Activated CD8-positive, alpha-beta memory T cell treated with anti-CD3 and anti-CD28 coated beads, Interleukin-2, amount 50 U/mL, for 24 hours (primary cell): Measurements from ENCODE around the gene FRMD1.

Experiments used
- DNase-seq: peaks from one replicate; pipeline ENCODE4 v3.0.0-alpha.2; 2020; ENCODE audit errors: extremely low read depth

Gene FRMD1

GRCh38 chr6:168078943-168079405 is at the start of gene FRMD1:
FRMD1 (minus strand) TSS chr6:168079212; CDS start chr6:168079094, 118 bp downstream.
- no peak for DNase-seq

DNA sequence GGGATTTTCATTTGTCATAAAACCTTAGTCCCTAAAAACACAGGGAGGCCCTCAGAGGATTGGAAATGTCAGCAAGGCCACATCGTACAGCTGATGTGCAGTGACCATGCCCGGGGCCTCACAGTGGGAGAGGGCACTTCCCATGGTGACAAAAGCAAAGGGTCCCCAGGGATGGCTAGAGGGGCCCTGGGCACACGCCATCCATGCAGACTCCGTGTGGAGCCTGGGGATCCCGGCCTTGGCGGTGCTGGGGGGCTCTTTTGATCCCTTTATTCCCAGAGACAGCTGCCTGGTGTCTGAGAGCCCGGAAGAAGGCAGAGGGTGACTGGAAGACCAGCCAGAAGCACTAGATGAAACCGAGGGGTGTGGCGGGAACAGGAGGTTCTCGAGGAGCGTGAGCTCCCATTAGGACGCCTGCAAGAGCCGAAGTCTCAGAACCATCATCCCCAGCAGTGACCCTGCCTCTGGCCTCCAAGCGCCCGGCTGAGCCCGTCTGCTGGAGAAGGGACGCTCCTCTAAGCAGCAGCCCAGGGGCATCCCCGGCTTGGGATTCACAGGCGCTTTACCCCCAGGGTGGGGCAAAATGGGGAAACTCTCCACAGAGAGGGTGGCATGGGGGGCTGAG is 49.1 kb upstream of the FRMD1 start:
- DNase-seq: no peak

GRCh38 chr6:168127384-168127868 is 48.4 kb upstream of the FRMD1 start:
- DNase-seq: no peak

DNA sequence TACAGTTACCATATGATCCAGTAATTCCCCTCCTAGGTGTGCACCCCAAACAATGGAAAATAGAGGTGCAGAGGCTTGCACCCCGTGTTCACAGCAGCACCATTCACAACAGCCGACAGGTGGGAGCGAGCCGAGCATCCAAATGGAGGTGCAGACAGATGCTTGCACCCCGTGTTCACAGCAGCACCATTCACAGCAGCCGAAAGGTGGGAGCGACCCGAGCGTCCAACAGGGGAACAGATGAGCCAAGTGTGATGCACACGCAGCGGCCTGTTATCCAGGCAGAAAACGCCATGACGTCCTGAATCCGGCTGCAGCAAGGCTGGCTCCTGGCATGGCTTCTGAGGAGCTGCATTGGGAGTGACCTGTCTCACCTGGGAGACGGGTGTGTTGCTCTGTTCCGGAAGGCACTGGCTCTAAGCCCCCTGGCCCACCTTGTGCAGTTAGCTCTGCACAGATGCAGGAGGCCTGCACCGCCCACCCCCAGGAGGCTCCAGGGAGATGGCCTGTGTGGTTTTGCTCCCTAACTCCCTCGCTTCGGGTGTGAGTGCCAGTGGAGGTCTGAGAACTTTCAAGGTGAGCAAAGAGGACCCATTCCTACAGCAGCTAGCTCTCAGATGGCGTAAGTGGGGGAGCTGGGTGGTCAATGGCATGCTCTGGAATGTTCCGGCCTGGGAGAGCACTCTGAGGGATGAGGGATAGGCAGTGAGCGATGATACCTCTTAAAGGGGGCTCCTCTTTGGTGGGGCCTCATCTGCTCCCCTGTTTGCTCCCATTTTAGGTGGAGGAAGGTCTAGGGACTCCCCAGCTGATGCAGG is 47.8 kb upstream of the FRMD1 start:
- no peak for DNase-seq

DNA sequence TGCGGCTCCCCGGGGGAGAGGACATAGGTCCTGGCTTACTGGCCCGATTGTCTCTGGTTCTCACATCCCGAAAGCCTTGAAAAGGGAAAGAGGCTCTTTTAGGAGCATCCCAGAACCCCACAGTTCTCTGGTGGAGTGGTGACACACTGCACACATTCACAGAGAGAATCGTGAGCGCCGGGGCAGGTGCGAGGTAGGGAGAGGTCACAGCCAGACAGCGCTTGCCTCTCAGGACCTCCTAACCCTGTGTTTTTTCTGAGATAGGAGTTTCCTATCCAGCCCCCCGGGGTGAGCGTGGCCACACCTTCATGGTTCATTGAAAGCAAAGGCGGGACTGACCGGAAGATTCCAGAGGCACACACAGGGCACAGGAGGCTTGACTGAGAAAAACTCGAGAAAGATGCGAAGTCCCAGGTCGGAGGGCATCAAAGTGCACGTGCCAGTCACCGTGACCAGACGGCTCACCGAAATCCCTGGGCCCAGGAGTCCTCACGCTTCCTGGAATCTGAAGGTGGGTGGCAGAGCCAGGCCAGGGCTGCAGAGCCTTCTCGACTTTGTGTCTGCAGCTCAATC is 46.5 kb upstream of the FRMD1 start:
- no peak for DNase-seq

DNA sequence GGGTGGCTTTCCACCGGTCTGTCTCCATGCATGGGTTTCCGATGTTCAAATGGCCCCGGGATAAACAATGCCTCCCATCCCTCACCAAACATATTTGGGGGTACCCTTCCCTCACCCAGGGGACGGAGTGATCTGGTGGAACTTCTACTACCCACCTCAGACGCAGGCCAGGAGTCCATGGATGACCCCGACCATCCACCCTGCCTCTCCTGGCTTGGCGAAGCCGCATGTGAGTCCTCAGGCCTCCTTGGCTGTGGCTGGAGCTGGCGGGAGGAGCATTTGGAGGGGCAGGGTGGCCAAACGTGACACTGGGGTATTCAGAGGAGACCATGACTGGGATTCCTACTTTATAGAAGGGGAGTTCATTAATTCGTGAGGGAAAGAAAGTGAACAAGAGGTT is 45.9 kb upstream of the FRMD1 start:
- no peak for DNase-seq

DNA sequence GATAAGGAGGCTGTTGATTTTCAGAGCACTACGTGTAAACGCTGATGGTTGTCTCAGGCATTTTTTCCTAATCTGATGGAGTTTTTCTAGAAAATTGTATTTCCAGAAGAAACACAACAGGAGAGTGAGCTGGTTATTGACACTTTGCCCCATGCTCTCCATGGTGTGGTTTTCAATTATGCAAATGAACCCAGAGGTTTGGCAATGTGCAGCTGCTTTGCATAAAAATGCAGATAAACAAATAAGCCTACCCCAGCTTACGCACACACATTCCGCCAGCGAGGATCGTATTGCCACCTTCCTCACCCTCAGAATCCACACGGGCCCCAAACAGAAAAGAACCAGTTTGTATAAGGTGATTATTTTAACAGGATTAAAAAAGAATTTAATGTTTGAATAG is 45.1 kb upstream of the FRMD1 start:
- no peak for DNase-seq

GRCh38 chr6:168123165-168123911 is 44.3 kb upstream of the FRMD1 start:
- no peak for DNase-seq

DNA sequence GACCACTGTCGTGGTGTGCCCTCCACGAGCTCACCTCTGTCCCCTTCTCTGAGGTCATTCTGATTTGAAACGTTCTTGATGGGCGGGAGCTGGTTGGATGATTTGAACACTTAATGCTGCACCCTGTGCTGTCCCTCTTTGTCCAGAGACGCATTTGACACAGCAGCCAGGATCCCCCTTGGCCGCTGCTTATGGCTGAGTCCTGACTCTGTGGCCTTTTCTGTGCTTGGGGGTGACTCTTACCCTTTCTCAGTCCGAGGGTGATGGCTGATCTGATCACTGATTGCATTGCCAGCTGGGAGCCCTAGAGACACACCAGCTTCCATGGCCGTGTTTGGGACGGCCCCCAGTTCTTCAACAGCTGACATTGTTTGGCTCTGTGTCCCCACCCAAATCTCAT is 43.5 kb upstream of the FRMD1 start:
- no peak for DNase-seq

GRCh38 chr6:168122011-168122410 is 43.0 kb upstream of the FRMD1 start:
- DNase-seq: no peak

- no peak for DNase-seq
Observed at GRCh38 chr6:168121303-168121665, 42.3 kb upstream of the FRMD1 start.

DNA sequence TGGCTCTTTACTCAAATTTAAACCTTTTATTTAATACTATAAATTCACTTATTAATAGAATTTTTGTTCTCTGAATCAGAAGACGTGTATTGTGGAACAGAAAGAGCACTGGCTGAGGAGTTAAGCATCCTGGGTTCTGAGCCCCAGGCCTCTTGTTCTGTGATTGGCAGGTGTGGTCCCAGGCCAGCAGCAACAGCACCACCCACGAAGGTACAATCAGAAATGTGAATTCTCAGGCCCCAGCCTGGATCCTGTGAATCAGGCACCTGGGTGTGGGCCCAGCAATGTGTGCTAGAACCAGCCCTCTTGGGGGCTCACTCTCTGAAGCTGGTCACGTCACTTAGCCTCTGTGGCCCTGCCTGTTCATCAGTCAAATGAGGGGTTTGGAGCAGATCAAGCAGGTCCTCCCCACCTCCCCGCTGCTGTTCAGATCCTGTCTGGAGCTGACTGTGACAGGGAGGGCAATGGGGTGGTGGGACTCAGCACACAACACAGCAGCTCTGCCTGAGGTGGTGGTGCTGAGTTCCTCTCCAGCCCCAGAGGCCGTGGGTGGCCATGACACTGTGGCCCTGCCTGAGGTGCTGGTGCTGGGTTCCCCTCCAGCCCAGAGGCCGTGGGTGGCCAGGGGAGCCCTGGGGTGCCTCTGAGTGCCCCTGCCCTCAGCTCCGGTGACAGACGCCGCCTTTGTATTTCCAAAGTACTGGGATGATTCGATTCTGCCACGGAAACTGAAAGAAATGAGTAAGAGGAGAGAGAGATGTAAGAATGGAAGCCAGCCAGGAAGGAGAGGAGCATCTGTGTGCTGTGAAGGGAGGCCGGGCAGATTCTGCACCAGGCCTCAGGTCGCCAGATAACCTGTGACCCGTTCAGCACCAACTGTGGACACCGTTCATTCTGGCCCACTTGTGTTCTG is 41.6 kb upstream of the FRMD1 start:
- DNase-seq: no peak

- DNase-seq: no peak
Observed at GRCh38 chr6:168119539-168119938, 40.5 kb upstream of the FRMD1 start.

GRCh38 chr6:168118935-168119334 is 39.9 kb upstream of the FRMD1 start:
- no peak for DNase-seq

- DNase-seq: no peak
Observed at GRCh38 chr6:168117942-168118341, 38.9 kb upstream of the FRMD1 start.

GRCh38 chr6:168116975-168117899 is 38.2 kb upstream of the FRMD1 start:
- no peak for DNase-seq

- DNase-seq: no peak
Observed at GRCh38 chr6:168116438-168116974, 37.5 kb upstream of the FRMD1 start.

DNA sequence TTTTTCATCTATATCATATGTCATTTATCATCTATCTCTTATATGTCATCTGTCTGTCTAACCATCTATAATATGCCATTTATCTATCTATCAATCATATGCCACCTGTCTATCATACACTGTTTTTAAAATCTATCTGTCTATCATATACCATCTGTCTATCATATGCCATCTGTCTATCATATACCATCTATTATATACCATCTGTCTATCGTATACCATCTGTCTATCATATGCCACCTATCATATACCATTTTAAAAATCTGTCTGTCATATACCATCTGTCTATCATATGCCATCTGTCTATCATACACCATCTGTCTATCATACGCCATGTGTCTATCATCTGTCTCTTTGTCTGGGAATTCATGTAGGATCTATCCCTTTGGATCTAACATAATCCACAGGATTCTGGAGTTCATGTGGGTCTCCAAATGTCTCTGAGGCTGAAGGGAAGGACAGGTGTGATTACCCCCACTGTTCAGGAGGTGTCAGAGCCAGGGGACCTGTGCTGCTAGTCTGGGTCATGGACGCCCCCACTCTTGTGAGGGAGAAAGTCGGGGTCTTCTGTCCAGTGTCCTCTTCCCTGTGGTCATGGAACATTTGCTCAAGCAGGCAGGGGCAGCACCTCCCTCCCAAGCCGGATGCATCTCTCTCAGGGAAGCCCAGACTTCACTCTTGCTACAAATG is 36.9 kb upstream of the FRMD1 start:
- DNase-seq: no peak

GRCh38 chr6:168113226-168113625 is 34.2 kb upstream of the FRMD1 start:
- DNase-seq: no peak
